ENCODE data around the gene ELP4.

ELP4 gene

DNA sequence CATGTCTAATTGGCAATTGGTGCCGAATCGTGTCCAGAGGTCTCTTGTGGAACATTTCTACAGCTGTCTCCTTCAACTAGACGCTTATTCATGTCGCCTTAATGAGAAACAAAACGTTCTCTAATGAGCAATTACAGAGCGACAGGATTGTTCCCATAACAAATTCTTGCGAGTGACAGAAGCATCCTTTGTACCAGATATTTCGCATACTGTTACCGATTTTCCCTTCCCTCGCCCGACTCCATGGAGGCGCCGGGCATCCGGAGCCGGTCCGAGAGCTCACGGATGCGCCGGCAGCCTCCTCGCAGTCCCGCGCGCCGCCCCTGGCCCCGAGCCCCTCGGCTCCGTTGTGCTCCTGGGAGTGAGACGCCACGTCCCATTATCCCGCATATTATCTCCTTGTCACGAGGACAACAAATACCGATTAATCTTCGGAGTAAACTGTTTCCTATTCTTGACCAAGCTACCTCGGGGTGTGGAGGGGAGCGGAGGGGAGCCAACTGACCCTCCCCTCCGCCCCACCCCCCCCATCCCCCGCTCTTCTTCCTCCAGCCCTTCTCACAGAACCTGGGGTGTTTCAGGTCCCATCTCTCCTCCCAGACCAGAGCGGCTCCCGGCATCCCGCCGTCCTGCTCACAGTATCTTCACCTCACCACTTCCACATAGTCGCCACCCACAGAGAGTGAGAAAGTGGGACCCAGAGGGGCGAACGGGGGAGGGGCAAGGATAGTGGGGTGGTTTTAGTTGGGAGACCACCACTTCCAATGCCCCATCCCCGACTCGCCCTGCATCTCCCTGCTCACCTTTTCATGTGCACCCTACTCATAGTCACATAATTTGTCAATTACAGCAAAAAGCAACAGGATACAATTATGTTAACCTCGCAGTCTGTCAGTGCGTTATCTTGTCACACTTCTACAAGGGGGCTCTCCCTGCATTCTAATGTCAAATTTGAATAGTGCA, 290.1 kb downstream of the ELP4 start:
- no peak for DNase-seq (ENCODE audit: low read depth, low spot score)

- no peak for DNase-seq (ENCODE audit: low read depth, low spot score)
These were observed 291.1 kb downstream of the ELP4 start for GRCh38 chr11:31800398-31801265.

DNA sequence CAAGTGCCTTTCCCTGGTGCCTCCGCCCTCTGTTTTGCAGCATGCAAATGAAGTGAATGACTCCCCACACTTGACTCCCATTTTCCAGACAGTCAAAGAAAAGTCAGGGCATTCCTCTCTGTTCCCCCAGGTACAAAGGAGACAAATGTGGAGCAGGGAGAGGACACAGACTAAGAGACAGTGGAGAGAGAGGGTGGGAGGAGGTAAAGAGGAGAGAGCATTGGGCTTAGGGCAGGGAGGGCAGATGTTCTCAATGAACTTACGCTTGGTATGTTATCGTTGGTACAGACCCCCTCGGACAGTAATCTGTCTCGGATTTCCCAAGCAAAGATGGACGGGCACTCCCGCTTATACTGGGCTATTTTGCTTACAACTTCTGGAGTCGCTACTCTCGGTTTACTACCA, 291.7 kb downstream of the ELP4 start:
- no peak for DNase-seq (ENCODE audit: low read depth, low spot score)

- DNase-seq (ENCODE audit: low read depth, low spot score) = no peak
These were observed 292.5 kb downstream of the ELP4 start for GRCh38 chr11:31802000-31802551.

GRCh38 chr11:31802609-31802989, 293.0 kb downstream of the ELP4 start:
- DNase-seq (ENCODE audit: low read depth, low spot score) = no peak

- no peak for DNase-seq (ENCODE audit: low read depth, low spot score)
These were observed 293.6 kb downstream of the ELP4 start for GRCh38 chr11:31802990-31803812.

- DNase-seq (ENCODE audit: low read depth, low spot score) = no peak
These were observed 294.3 kb downstream of the ELP4 start for GRCh38 chr11:31803813-31804311.

- DNase-seq (ENCODE audit: low read depth, low spot score) = no peak
These were observed 294.9 kb downstream of the ELP4 start for GRCh38 chr11:31804312-31805036.

DNA sequence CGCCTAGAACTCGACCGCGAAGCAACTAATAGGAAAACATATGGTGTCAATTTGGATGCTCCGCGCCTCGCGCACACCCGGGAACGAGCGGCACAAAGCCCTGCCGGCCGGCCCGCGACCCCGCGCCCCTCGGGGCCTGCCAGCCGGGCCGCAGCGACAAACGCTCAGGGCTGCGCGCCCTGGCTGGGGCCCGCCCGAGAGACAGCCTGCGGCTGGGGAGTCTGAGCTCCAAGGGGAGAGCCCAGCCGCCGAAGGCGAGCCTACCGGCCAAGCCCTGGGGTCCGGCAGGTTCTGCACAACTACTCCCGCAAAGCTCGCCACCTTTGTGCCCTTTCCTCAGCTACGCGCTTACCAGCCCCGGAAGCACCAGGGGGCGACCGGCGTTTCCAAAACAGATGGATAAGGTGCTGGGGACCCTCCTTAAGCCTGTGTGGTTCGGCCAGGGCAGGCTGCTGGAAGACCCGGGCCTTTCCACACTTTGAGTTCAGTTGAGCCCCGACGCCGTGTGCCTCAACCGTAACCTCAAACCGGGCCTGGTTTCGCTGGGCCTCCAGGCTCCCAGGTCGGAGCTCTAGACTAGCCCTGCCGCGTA, 295.6 kb downstream of the ELP4 start:
- DNase-seq (ENCODE audit: low read depth, low spot score) = no peak

DNA sequence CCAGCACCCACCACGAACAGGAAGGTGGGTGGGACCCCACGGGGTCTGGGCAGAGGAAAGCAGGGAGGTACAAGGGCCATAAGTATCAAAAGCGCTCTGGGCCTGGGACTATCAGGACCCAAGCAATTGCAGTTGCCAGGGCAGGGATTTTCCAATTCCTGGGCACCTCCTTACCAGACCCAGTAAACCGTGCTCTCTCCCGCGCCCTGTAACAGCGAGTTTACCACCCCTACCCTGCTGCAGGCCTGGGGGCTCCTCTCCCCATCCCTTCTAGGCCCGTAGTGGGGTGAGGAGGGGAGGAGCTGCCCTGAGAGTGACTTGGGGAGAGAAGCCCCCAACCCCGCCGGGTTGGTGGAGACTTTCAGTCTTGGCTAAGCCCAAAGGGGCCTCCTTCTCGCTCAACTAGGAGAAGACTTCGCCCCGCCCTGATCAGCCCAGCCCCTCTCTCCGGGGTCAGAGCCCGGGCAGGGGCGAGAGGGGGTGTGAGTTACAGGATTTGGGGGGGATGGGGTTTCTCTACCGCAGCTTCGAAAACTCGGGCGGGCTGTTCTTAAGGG, 296.1 kb downstream of the ELP4 start:
- no peak for DNase-seq (ENCODE audit: low read depth, low spot score)

DNA sequence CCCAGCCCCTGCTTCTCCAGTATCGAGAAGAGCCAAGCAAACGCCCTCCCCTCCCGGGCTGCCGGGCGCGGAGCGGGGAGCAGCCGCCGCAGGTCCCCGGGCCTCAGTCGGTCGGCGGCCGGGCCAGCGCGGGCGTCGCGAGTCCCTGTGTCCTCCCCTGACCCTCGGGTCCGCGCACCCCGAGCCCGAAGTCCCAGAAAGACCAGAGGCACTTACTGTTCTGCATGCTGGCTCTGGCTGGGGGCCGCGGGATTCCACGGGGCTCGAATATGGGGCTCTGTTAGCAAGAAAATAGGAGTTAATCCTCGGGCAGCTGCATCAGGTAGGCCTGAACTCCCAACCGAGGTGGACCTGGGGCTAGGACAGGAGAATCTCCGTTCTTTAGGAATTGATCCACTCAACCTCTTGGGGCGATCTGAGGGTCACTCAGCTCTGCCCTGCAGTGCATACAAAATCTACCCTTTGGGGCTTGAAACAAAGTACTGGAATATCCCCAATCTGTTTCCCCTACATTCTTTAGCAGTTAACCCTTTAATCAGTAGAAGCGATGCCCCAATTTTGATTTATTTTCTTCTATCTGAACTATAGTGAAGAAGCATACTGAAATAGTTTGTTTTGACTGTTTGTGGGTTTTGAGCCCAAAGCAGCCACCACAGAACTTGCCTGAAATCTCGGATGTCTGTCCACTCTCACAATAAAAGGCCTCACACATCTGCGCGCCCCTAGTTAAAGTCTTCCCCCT, 296.8 kb downstream of the ELP4 start:
- no peak for DNase-seq (ENCODE audit: low read depth, low spot score)

- no peak for DNase-seq (ENCODE audit: low read depth, low spot score)
These were observed 297.6 kb downstream of the ELP4 start for GRCh38 chr11:31806928-31807798.

DNA sequence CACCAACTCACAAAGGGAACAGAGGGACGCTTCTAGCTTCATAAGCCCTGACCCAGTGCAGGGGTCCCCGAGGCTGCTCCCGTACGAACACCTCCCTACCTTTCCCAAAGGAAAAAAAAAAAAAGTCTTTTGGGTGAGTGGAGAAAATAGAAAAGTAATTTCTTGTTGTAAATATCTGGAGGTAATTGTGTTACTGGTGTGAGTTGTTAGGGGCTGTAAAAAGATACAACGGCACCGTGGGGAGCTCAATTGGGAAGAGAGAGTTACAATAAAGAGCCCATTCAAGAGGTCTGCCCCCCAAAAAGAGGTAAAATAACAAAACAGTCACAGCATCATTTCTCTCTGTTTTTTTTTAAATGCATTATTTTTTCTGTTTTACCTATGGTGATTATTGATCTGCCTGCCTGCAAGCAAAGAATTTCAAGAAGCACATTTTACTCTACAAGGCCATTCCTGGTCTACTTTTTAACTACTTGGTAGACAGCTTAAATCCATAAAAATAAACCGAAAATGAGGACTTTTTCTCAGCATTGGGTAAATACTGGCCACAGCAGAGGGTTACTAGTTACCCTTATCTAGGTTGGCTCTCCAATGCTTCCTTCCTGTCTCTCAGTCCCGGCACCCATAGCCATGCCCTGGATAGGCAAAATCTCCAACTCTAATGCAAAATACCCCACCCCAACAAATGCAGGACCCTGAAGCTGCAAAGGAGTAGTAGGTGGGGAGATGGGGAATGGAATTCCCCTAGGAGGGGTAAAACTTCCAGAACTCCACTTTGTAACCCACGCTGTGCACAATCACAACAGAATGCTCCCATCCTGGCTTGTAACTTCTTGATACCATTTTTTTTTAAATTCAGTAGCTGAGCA, 298.5 kb downstream of the ELP4 start:
- no peak for DNase-seq (ENCODE audit: low read depth, low spot score)

GRCh38 chr11:31808721-31809540, 299.4 kb downstream of the ELP4 start:
- DNase-seq (ENCODE audit: low read depth, low spot score) = no peak

GRCh38 chr11:31809541-31809856, 299.9 kb downstream of the ELP4 start:
- no peak for DNase-seq (ENCODE audit: low read depth, low spot score)

Data from activated naive CD8-positive, alpha-beta T cell treated with anti-CD3 and anti-CD28 coated beads, Interleukin-2, amount 50 U/mL, for 16 hours (primary cell).